Epithelial cell of prostate (primary cell): ENCODE measurements around the gene TIPARP.
"Not testable (repeated sequence)": the region's sequence is repeated elsewhere in the genome, so short reads cannot be mapped to it uniquely, and the experiment has no call there.

Source experiments
- DNase-seq: peaks from one replicate; pipeline ENCODE4 v3.0.0-alpha.2; 2011; ENCODE audit warnings: low read depth, low spot score
- H3K27ac ChIP-seq: fragments of 450-650 bp; 2 replicates; pipeline ENCODE4 v1.5.1; 2017; ENCODE audit warnings: mild to moderate bottlenecking

TIPARP gene

DNA sequence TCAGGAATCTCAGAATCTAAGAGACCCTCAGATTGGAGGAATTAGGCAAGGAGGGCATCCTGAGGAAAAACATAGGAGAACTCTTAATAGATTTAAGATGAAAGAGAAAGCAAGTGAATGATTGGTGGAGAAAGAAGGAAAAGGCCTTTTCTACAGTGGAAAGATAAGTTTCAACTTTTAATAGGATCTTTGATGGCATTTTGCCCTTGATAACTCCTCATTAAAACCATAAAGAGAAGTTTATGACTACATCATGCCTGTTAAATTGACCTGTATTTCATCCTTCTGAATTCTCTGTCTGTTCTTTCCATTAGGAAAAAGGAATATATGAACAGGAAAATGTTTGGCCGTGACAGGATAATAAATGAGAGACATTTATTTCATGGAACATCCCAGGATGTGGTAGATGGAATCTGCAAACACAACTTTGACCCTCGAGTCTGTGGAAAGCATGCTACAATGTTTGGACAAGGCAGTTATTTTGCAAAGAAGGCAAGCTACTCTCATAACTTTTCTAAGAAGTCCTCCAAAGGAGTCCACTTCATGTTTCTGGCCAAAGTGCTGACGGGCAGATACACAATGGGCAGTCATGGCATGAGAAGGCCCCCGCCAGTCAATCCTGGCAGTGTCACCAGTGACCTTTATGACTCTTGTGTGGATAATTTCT is 30.1 kb downstream of the TIPARP start:
- no peak for DNase-seq
- peak overlapping the region; percentile 51 for H3K27ac ChIP-seq

DNA sequence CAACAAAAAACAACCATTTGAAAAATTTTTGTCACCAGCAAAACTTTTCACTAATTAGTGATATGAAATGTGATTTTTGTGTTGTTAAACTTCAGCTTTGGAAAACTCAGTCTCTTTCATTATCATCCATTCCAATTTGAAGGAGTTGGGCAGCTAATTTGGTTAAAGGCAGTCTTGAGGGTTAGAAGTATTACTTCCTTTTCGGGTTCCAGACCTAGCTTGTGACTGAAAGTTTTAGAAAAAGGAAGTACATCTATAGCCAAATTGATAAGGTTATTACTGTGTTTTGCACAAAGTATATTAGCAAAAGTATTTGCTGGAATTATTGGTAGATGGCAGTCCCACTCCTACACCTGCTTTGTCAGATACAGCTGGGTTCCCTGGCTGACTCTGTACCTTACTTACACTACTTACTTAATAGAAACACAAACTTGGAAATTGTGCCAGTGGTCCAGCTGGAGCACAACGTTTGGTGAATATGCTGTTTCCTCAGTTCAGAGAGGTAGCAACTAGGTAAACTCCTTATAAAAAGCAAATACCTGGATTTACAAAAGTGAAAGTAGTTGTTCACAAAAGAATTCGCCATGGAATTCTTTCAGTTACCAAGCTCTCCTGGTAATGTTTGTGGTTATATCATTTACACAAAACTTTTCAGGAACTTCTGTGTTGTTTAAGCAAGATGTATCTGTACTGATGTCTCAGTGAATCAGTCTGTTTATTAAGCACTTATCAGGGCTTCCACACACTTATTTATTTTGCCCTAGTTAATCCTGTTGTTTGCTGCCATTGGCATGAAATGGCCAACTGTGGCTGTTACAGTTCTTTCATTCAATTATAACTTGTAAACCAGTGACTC is 31.6 kb downstream of the TIPARP start:
- peak overlapping the region; percentile 51 for H3K27ac ChIP-seq
- DNase-seq: no peak

DNA sequence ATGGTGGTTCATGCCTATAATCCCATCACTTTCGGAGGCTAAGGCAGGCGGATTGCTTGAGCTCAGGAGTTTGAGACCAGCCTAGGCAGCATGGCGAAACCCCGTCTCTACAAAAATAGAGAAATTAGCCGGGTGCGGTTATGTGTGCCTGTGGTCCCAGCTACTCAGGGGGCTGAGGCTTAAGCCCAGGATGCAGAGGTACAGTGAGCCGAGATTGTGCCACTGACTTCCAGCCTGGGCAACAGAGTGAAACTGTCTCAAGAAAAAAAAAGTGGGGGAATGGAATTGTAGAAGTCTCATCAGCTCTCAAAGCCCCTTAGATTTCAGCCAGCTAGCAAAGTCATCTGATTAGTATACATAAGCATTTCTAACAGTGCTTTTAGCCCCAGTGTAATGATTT is 33.2 kb downstream of the TIPARP start:
- DNase-seq: no peak
- H3K27ac ChIP-seq: peak overlapping the region; percentile 51

DNA sequence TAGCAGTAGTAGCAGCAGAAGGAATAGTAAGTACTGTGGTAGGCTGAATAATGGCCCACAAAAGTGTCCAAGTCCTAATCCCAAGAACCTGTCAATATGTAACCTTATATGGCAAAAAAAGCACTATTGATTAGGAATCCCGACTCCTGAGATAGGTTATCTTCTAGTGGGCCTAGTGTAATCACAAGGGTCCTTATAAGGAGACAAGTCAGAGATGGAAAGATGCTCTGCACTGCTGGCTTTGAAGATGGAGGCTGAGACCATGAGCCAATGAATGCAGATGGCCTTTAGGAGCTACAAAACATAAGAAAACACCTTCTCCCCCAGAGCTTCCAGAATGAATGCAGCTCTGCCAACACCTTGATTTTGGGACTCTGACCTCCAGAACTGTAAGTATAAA is 36.0 kb downstream of the TIPARP start:
- no peak for DNase-seq
- peak overlapping the region; percentile 51 for H3K27ac ChIP-seq

DNA sequence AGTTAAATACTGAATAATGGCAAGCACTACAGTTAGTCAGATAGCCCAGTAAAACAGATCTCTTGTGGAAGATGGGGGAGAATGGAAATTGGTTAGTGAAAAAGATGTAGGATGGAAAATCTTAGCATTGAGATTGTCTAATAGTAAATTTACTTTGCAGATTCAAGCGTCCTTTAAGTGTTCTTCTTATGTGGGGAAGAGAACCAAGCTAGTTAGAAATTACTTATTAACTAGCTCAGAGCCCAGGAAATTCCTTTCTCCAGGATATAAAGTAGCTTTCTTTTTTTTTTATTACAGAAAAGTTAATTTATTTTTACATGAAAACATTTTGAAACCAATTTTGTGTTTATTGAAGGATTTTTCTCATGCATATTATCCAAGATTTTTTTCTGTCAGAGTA is 36.7 kb downstream of the TIPARP start:
- H3K27ac ChIP-seq: peak overlapping the region; percentile 51
- no peak for DNase-seq

DNA sequence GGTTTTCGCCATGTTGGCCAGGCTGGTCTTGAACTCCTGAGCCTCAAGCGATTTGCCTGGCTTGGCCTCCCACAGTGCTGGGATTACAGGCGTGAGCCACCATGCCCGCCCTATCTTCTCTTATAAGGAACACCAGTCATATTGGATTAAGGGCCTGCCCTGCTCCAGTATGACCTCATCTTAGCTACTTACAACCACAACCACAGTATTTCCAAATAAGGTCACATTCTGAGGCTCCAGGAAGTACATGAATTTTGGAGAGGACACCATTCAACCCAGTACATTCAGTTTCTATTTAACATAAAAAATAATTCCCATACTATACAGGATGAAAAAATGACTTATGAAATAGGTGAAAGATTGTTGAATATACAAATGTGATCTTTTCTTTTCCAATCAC is 37.6 kb downstream of the TIPARP start:
- not testable (repeated sequence) for H3K27ac ChIP-seq

DNA sequence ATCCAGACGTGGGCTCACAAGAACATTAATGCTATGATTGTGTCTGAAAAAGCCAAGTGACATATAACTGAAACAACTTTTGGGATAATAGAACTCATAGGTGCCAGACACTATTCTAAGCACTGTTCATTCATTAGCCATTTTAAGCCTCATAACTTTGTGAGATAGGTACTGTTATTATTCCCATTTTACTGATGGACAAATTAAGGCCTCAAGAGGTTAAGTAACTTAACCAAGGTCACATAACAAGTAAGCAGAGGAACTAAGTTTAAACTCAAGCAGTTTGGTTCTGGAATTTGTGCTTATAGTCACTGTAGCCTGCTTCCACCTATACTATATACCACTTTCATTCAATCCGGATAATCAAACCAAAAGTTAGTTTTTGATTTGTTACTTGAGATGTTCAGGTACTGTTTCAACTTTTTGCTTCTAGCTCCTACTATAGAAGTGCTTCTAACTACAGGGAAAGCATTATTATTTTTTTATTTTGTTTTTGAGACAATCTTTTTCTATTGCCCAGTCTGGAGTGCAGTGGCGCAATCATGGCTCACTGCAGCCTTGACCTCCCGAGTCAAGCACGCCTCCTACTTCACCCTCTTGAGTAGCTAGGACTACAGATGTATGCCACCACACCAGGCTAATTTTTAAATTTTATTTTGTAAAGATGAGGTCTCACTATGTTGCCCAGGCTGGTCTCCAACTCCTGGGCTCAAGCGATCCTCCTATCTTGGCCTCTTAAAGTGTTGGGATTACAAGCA is 41.9 kb downstream of the TIPARP start:
- no peak for DNase-seq
- H3K27ac ChIP-seq: peak overlapping the region; percentile 87

More for the DNA sequence above, 37.6 kb downstream of the TIPARP start:
- DNase-seq: not testable (repeated sequence)

DNA sequence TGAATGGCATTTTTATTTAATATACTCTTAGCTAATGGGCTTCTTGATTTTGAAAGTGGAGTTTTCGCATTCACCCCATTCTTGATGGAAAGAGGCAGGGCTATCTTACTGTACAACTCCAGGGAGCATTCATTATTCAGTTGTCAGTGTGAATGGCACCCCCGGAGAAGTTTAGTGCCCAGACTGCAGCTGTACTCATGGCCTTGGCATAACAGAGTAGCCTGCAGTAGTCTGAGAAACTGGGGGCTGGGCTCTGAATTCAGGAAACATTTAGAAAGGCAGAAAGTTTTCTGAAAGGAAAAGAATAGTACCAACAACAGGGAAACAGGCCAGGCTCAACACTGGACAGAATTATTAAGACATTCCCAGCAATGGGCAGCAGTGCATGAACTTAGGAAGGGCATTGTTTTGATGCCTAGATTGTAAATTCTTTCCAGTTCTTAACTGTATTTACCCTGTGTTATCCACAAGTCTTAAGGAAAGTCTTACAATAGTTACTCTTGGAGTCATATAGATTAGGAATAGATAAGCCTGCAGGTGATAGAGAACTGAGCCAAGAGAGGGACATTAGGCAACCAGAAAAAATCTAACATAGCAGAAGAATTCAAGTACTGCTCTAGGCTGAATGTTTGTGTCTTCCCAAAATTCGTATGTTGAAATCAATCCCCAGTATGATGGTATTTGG is 44.4 kb downstream of the TIPARP start:
- peak overlapping the region; percentile 87 for H3K27ac ChIP-seq
- DNase-seq: no peak

DNA sequence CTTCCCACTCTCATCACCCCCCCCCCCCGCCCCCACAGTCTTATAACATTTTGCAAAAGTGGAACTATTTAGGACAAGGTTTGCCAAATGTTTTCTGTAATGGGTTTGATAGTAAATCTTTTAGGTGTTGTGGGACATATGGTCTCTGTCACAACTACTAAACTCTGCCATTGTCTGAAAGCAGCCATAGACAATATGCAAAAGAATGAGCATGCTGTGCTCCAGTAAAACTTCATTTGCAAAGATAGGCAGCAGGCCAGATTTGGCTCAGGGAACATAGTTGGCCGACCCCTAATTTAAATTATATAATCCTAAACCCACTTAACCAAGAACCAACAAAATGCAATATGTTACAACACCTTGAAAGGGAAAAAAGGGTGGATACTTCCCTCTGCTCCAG is 46.4 kb downstream of the TIPARP start:
- H3K27ac ChIP-seq: peak overlapping the region; percentile 87
- no peak for DNase-seq

DNA sequence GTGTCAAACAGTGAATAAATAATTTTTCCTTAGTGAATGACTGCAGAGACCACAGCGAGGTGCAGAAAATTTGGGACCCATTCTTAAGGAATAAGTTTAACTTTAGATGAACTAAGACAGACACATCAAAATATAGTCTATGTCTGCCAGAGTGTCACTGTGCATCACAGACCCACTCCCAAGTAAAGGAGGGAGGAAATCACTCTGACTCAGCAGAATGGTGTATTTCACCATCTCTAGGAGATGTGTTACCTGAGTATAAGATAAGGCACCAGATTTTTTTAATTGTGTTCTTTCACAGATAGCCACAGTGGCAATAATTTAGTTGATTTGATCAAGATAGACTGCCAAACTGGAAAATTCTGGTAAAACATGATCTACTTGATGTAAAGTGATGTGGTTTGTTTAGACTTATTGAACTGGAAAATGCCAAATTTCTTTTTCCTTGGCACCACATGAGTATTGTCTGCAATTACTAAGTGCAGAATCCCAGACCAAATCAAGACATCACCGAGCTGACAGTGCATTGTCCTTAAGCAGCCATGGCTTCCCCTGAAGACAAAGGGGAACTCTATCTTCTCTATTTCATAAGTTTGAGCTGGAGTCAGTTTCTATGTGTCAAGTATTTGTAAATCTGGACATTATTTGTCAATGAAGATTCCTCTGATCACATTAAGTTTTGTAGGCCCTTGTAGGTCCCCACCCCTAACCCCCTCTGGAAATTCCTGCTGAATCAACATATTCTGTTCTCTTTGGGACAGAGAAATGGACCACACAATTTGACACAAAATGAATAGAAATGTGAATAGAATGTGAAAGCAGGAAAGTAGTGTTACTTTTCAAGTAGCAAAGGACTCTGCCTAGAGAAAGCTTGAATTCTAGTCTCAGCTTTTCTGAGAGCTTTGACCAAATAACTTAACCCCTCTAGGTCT is 47.6 kb downstream of the TIPARP start:
- H3K27ac ChIP-seq: peak overlapping the region; percentile 87
- DNase-seq: no peak

DNA sequence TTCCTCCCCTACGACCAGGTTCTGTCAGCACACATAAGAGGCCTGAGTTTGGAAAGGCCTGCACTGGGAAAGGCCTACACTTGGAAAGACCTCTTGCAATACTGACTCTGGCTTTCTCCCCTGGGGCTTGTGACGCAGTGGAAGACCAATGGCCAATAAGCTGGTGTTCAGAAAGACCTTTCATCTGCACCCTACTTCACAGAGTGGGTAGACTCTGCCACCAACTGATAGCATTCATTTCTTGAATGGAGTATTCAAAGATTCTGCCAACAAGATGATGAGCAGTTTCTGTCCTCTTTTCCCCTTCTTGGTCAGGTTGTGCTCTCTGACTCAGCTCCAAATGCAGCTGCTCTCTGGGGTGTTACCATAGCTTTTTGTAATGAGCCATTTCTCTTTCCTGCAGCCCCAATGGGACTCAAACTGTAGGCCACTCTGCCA is 48.8 kb downstream of the TIPARP start:
- peak overlapping the region; percentile 87 for H3K27ac ChIP-seq

DNA sequence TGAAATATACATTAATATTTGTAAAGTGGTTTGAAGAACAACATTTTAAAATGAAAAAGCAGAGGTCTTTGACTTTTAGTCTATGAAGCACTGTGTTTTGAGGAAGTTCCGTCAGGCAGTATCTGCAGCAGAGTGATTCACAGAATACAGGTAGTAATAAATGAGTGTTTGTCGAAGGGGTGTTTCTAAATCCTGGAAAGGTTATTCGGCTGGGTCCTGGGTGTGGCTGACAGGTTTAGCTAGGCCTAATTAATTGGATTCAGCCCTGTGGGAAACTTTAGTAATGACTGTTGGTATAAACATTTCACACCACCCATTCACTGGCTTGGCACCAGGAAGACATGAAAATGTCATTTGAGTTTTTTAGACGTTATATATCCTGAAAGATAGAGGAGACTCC is 51.3 kb downstream of the TIPARP start:
- peak; percentile 84 for DNase-seq
- peak overlapping the region; percentile 87 for H3K27ac ChIP-seq

More for the DNA sequence above, 48.8 kb downstream of the TIPARP start:
- DNase-seq: no peak

DNA sequence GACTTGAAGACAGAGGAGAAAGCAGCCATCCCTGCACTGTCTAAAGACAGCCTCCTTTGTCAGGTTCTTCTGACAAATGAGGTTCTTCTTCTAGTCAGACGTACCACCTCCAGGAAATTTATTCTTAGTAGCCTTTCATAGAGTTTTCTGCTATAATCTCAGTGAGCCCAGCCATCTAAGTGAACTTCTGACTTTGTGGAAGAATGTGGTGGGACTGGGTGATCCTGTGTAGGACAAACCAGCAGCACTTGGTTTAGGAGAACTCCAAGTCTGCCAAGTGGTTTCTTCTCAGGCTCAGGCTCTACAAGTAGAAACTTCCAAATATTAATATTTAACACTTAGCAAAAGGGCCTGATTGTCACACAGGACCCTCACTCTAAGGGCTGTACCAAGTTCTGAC is 52.1 kb downstream of the TIPARP start:
- H3K27ac ChIP-seq: peak overlapping the region; percentile 87
- DNase-seq: no peak

DNA sequence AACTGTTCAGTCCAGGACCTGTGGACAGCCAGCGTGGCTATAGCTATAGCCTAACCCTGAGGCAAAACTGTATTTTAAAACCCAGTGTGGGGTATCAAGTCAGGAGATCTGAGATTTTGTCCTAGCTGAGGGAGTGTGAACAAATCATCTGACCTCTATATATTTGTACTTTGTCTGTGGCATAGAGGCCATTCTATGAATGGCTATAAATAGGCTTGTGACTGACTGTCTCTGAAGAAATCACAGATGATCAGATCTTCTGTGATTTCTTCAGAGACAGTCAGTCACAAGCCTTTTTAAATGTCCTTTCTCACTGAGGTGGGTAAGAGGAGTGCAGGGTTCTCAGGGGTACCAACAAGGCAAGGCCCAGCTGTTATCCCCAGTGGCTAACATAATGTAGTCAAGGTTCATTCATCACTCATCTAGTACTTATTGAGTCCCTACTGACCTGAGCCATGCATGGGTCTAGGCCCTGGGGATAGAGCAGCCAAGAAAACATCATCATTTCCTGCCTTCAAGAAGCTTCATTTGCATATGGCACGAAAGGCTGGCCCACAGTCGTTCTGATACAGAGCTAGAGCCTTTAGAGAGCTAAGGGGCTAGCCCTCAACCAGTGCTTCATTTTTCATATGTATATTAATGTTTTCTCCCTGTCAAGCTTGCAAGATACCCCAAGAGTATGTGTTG is 53.3 kb downstream of the TIPARP start:
- no peak for DNase-seq
- peak overlapping the region; percentile 87 for H3K27ac ChIP-seq

DNA sequence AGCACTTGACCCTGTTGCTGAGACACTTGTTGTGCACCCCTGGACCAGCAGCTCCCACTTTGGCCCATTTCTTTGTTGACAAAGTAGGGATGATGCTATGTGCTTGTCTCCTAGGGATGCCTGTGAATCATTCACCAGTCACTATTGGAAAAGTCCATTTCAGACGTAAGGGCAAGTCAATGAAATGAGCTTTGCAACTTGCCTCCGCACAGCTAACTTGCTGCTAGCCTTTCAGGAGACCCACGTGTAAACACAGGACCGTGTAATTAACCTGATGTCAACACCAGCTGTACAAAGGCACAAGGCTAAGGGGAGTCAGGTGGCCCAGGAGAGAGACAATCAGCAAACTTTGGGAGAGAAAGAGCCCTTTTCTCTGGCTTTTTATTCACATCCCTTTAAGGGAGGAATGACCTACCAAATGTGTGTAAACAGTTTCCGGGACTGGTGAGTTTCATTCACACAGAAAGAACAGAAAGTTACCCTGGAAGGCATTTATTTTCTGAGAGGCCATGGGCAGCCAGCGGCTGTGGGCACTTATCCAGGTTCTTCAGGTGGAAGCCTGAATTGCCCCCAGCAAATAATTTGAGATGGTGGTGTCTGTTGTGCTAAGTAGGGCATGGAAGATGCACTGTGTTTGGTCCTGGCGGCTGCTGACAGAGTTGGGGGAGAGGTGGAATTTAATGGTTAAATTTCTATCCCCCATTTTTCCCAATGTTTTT is 54.0 kb downstream of the TIPARP start:
- H3K27ac ChIP-seq: peak overlapping the region; percentile 87
- peak; percentile 50 for DNase-seq

DNA sequence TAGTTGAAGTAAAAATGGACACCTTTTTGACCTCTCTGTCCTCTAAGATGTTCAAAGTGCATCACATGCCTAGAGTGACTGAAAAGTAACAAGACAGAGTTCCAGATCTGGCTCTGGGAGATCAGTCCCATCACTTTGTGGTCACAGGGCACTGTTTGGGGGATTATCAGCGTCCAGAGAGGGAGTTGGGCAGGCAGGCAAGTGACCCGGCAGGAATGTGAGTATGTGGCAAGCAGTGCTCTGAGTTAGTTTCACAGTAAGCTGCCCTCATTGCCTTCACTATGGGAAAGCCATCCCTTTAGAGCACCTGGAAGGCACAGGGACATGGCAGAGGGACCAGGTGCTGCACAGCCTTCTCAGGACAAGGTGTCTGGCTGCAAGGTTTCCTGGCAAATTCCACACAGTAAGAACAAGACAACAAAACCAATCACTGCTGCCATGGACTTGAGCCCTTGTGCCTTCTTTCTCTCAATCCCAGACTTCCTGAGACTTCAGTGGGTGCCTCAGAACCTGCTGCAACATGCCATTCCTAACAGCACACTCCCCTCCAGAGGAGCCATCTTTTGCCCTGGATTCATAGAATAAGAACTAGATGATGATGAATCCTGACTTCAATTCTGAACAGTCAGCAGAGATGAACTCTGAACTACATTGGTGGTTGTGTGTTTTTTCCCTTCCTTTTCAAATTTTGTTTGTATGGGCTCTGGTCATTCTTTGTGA is 55.2 kb downstream of the TIPARP start:
- peak overlapping the region; percentile 87 for H3K27ac ChIP-seq
- no peak for DNase-seq

DNA sequence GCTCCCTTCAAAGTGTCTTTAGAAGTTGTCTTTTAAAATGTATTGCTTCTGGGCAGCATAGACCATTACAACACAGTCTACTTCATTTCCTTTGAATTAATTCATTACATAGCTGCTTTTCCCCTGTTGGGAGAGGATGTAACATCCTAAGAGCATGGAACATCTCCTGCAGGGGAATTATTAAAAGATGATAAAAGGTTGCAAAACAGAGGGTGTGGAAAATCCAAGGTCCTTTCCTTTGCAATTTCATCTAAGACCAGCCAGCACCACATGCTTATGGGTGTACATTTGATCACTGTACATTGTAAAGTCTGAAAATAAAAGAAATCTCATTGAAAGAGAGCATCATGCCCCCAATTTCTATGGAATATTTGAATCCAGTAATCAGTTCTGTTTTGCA is 57.4 kb downstream of the TIPARP start:
- H3K27ac ChIP-seq: no peak overlapping the region
- DNase-seq: no peak
